A673 (cell line): ENCODE results near the gene AHRR. TPM values are rescaled to one million over a fixed set of nuclear protein-coding genes. Genes with fewer than 3 reads are reported as not detected.

Source experiments
- BruUV-seq: library from RNA; stranded (reverse); fragments of 400-500 nt; replicated peaks from 2 replicates; lab custom pipeline; 2021; lab: Mats Ljungman, UMichigan
- CTCF ChIA-PET: fragments of 300-600 bp; sonication (Branson Sonifier 250); formaldehyde crosslinking; loops from one replicate; lab custom pipeline; 2022; ENCODE audit warnings: antibody characterized with exemption; lab: Charles Lee
- POLR2A ChIA-PET: fragments of 300-600 bp; sonication (Branson Sonifier 250); formaldehyde crosslinking; loops from one replicate; lab custom pipeline; 2022; ENCODE audit warnings: antibody characterized with exemption; ENCODE audit not compliant: low non-redundant PET; lab: Charles Lee
- DNase-seq: peaks from one replicate; pipeline ENCODE4 v3.0.0-alpha.2; 2015; ENCODE audit warnings: low spot score
- H3K27ac ChIP-seq: fragments of 200-600 bp; sonication (generic); 2 replicates; pipeline ENCODE4 v1.5.1; 2016; ENCODE audit warnings: mixed run types, low read depth, mild to moderate bottlenecking, mixed read lengths, antibody characterized with exemption, low read length; ENCODE audit not compliant: poor library complexity, severe bottlenecking
- H3K27me3 ChIP-seq: fragments of 200-600 bp; sonication (generic); replicated peaks from 2 replicates; pipeline ENCODE4 v1.6.1; 2017; ENCODE audit warnings: mixed run types, low read depth, mild to moderate bottlenecking, mixed read lengths, antibody characterized with exemption, low read length; ENCODE audit not compliant: insufficient read depth, poor library complexity
- H3K36me3 ChIP-seq: fragments of 200-600 bp; sonication (generic); 2 replicates; pipeline ENCODE4 v1.6.1; 2016; ENCODE audit warnings: mixed run types, mild to moderate bottlenecking, mixed read lengths, antibody characterized with exemption, low read length; ENCODE audit not compliant: insufficient read depth, poor library complexity, severe bottlenecking
- H3K4me1 ChIP-seq: fragments of 200-600 bp; sonication (generic); 2 replicates; pipeline ENCODE4 v1.6.1; 2017; ENCODE audit warnings: mixed run types, mild to moderate bottlenecking, mixed read lengths, antibody characterized with exemption, low read length; ENCODE audit not compliant: insufficient read depth, poor library complexity, severe bottlenecking
- H3K4me3 ChIP-seq: fragments of 200-600 bp; sonication (generic); 2 replicates; pipeline ENCODE4 v1.5.1; 2016; ENCODE audit warnings: low read depth, mixed run types, mild to moderate bottlenecking, mixed read lengths, low read length; ENCODE audit not compliant: poor library complexity, severe bottlenecking
- H3K9me3 ChIP-seq: fragments of 200-600 bp; sonication (generic); 2 replicates; pipeline ENCODE4 v1.6.1; 2016; ENCODE audit warnings: mixed run types, low read depth, mild to moderate bottlenecking, mixed read lengths, antibody characterized with exemption, low read length; ENCODE audit not compliant: poor library complexity, severe bottlenecking
- EZH2 ChIP-seq: fragments of 200-600 bp; sonication (generic); IDR thresholded peaks from 2 replicates; pipeline ENCODE4 v1.6.1; 2017; ENCODE audit warnings: borderline replicate concordance, low read depth, mild to moderate bottlenecking, mixed read lengths, antibody characterized with exemption, low read length; ENCODE audit not compliant: poor library complexity, severe bottlenecking
- intact Hi-C: fragments of 100-400 bp; cut with micrococcal nuclease; formaldehyde crosslinking; loops from one replicate; pipeline ENCODE4 v1.10.0; 2022; ENCODE audit not compliant: unreplicated experiment
- total RNA-seq: library from RNA; stranded (reverse); gene quantifications from 2 replicates; pipeline ENCODE4 v1.2.3, GENCODE V29; 2021
- TF ChIP-seq, protein P1 (sequence below): fragments of 300-800, 200-600 bp; sonication (generic); conservative IDR thresholded peaks from 2 replicates; pipeline ENCODE4 v1.5.1; 2017; ENCODE audit warnings: low read depth, mild to moderate bottlenecking, antibody characterized with exemption, low read length, moderate library complexity, mixed read lengths

AHRR gene
- total RNA-seq, 1 experiment from 2014 or later: 2.2 TPM

- no peaks in the 10 kb centered on the region for H3K9me3 ChIP-seq
- POLR2A ChIA-PET: no interaction called here
- no TSS peak for BruUV-seq
- peaks cover 25% of the 10 kb centered on the region for H3K36me3 ChIP-seq
- no peaks in the 10 kb centered on the region for H3K27me3 ChIP-seq
- CTCF ChIA-PET: no interaction called here
- intact Hi-C loops: no loop called here
- H3K4me3 ChIP-seq: no peak overlapping the region
- no peak for DNase-seq
- no peak overlapping the region for H3K27ac ChIP-seq
- TF ChIP-seq, protein P1, sequence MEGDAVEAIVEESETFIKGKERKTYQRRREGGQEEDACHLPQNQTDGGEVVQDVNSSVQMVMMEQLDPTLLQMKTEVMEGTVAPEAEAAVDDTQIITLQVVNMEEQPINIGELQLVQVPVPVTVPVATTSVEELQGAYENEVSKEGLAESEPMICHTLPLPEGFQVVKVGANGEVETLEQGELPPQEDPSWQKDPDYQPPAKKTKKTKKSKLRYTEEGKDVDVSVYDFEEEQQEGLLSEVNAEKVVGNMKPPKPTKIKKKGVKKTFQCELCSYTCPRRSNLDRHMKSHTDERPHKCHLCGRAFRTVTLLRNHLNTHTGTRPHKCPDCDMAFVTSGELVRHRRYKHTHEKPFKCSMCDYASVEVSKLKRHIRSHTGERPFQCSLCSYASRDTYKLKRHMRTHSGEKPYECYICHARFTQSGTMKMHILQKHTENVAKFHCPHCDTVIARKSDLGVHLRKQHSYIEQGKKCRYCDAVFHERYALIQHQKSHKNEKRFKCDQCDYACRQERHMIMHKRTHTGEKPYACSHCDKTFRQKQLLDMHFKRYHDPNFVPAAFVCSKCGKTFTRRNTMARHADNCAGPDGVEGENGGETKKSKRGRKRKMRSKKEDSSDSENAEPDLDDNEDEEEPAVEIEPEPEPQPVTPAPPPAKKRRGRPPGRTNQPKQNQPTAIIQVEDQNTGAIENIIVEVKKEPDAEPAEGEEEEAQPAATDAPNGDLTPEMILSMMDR: no peak
- TF ChIP-seq EZH2: no peak
- H3K4me1 ChIP-seq: no peaks in the 10 kb centered on the region
Observed at GRCh38 chr5:459562-460272, 138.2 kb downstream of the AHRR start.

- ChIA-PET POLR2A (no interaction called here), CTCF (no interaction called here)
- no peak for DNase-seq
- Histone ChIP-seq H3K36me3 (peaks cover 25% of the 10 kb centered on the region), H3K4me1 (no peaks in the 10 kb centered on the region), H3K9me3 (no peaks in the 10 kb centered on the region), H3K4me3 (no peak overlapping the region), H3K27me3 (no peaks in the 10 kb centered on the region), H3K27ac (no peak overlapping the region)
- TF ChIP-seq, protein P1: no peak
- TF ChIP-seq EZH2: no peak
- BruUV-seq: no TSS peak
- intact Hi-C loops: no loop called here
Observed at GRCh38 chr5:460273-460625, 138.7 kb downstream of the AHRR start.

DNA sequence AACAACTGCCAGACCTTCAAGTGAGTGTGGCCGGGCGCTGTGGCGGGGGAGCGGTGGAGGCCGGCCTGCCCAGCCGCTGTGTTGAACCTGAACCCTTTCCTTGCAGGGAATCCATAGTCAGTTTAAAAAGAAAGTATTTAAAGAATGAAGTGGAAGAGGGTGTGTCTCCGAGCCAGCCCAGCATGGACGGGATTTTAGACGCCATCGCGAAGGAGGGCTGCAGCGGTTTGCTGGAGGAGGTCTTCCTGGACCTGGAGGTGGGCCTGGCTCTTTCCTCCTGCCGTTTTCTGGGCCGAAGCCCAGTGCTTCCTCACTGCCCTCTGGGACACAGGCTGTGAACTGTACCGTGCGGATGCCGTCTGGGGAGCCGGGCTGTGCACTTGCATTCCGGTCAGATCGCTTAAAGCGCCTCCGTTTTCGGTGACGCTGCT is 140.6 kb downstream of the AHRR start:
- no peaks in the 10 kb centered on the region for H3K9me3 ChIP-seq
- TF ChIP-seq EZH2: no peak
- TF ChIP-seq, protein P1: no peak
- no TSS peak for BruUV-seq
- intact Hi-C loops: no loop called here
- no peaks in the 10 kb centered on the region for H3K4me1 ChIP-seq
- CTCF ChIA-PET: no interaction called here
- no peak overlapping the region for H3K27ac ChIP-seq
- H3K36me3 ChIP-seq: peaks cover 20% of the 10 kb centered on the region
- DNase-seq: no peak
- H3K27me3 ChIP-seq: no peaks in the 10 kb centered on the region
- POLR2A ChIA-PET: no interaction called here
- no peak overlapping the region for H3K4me3 ChIP-seq
